ENCODE data around the gene TAF11L10. TPM values are rescaled to one million over a fixed set of nuclear protein-coding genes. Genes with fewer than 3 reads are reported as not detected.
"Not testable (repeated sequence)": the region's sequence is repeated elsewhere in the genome, so short reads cannot be mapped to it uniquely, and the experiment has no call there.

Gene TAF11L10
- total RNA-seq (ENCODE audit: insufficient read depth, low replicate concordance), result 16.4 TPM

GRCh38 chr5:17597728-17598127 is at the start of gene TAF11L10:
TSS of gene TAF11L10 (minus strand) at chr5:17597828.
- DNase-seq (ENCODE audit: low spot score), result not testable (repeated sequence)

DNA sequence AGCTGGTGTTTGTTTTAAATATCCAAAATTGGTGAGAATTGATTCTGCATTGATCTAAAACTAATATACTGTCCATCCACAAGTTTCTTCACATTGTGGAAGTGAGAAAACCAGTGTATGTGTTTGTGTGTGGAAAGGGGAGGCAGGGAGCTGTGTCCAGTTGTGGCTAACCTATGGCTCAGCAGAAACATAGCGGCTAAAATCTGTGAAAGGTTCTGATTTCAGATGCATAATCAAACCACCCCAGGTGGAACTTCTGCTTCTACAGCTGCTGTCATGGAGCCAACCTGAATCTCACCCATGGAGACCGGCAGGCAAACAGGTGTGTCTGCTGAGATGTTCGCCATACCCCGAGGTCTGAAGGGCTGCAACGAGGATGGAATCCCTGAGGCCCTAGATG is 36.5 kb upstream of the TAF11L10 start, which contains the start of gene TAF11L14:
TAF11L14 (plus strand) TSS at position 301 of the 400 bp plus-strand sequence.
- DNase-seq (ENCODE audit: low spot score), result no peak

DNA sequence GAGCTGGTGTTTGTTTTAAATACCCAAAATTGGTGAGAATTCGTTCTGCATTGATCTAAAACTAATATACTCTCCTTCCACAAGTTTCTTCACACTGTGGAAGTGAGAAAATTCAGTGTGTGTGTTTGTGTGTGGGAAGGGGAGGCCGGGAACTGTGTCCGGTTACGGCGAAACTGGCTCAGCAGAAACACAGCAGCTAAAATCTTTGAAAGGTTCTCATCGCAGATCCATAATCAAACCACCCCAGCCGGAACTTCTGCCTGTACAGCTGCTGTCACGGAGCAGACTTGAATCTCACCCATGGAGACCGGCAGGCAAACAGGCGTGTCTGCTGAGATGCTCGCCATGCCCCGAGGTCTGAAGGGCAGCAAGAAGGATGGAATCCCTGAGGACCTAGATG is 34.2 kb upstream of the TAF11L10 start, which contains the start of gene TAF11L13:
TAF11L13 (plus strand) TSS at position 301 of the 400 bp plus-strand sequence.
- not testable (repeated sequence) for DNase-seq (ENCODE audit: low spot score)

GRCh38 chr5:17625686-17626085 is 28.1 kb upstream of the TAF11L10 start:
- no peak for DNase-seq (ENCODE audit: low spot score)

- no peak for DNase-seq (ENCODE audit: low spot score)
These were observed 23.0 kb upstream of the TAF11L10 start for GRCh38 chr5:17620627-17621026.

GRCh38 chr5:17619354-17619753 is 21.7 kb upstream of the TAF11L10 start:
- DNase-seq (ENCODE audit: low spot score), result no peak

DNA sequence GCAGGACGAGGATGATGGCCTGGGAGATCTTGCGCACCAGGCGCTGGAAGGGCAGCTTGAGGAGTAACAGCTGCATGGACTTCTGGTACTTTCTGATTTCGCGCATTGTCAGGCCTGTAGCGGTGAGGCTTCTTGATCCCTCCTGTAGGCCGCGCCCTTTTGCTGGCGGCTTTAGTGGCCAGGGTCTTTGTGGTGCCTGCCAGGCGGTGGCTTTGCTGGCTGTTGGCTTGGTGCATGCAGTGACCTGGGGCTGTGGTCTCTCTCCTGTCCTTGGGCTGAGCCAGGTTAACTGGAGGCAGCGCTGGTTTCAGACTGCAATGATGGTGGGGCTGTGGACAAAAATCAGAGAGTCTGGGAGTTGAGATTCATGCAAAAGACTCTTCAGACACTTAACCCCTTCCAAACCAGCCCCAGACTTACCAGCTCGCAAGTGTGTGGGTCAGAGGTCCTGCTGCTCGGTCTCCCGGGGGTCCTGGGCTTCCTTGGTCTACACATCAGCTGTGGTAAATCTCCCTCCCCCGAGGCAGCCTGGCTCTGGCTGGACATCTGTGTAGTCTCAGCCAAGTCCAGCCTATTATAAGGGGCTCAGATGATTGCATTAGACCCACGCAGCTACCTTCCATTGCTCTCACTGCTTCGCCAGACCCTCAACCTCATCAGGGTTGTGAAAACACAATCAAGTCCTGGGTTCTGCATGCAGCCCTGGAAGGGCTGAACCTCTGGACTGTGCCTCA is 17.4 kb upstream of the TAF11L10 start:
- DNase-seq (ENCODE audit: low spot score), result no peak

DNA sequence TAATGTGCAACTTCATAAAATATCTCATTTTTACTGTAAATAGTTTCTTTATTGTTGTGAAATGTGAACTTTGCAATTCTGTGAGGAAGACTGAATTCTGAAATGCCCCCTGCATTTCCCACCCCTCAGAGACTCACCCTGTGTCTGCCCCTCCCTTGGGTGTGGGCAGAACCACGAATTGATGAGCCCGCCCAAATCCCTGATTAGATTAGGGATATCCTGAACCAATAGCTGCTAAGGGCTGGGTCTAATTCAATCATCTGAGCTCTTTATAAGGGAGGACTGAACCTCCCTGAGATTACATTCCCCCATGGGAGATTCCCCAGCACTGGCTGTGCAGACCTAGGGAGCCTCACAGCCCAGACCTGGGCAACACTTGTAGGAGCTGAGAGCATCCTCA is 12.5 kb upstream of the TAF11L10 start, which contains the start of gene TAF11L12:
TAF11L12 (plus strand) TSS at position 301 of the 400 bp plus-strand sequence.
- DNase-seq (ENCODE audit: low spot score), result not testable (repeated sequence)

DNA sequence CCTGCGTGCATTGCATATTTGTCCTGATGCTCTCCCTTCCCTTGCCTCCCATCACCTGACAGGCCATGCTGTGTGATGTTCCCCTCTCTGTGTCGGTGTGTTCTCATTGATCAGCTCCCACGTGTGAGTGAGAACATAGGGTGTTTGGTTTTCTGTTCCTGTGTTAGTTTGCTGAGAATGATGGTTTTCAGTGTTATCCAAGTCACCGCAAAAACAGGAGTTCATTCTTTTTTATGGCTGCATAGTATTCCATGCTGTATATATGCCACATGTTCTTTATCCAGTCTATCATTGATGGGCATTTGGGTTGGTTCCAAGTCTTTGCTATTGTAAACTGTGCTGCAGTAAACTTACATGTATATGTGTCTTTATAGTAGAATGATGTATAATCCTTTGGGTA is 9.8 kb upstream of the TAF11L10 start:
- not testable (repeated sequence) for DNase-seq (ENCODE audit: low spot score)

DNA sequence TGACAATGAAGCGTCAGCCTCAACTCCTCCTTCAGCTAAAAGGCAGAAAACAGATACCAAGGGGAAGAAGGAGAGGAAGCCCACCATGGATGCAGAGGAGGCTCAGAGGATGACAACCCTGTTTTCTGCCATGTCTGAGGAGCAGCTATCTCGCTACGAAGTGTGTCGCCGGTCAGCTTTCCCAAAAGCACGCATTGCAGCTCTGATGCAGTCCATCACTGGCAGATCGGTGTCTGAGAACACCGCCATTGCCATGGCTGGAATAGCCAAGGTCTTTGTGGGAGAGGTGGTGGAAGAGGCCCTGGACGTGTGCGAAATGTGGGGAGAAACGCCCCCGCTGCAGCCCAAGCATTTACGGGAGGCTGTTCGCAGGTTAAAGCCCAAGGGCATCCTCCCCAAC is 7.3 kb upstream of the TAF11L10 start:
- DNase-seq (ENCODE audit: low spot score), result no peak

DNA sequence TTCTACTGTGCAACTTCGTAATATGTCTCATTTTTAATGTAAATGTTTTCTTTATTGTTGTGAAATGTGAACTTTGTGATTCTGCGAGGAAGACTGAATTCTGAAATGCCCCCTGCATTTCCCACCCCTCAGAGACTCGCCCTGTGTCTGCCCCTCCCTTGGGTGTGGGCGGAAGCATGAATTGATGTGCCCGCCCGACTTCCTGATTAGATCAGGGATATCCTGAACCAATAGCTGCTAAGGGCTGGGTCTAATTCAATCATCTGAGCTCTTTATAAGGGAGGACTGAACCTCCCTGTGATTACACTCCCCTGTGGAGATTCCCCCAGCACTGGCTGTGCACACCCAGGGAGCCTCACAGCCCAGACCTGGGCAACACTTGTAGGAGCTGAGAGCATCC is 6.3 kb upstream of the TAF11L10 start, which contains the start of gene TAF11L11:
TAF11L11 (plus strand) TSS at position 304 of the 400 bp plus-strand sequence.
- DNase-seq (ENCODE audit: low spot score), result not testable (repeated sequence)

GRCh38 chr5:17594255-17594654 is 3.4 kb downstream of the TAF11L10 start, which contains the start of gene TAF11L9:
TSS of gene TAF11L9 (minus strand) at chr5:17594394.
- not testable (repeated sequence) for DNase-seq (ENCODE audit: low spot score)

- not testable (repeated sequence) for DNase-seq (ENCODE audit: low spot score)
These were observed 6.8 kb downstream of the TAF11L10 start, which contains the start of gene TAF11L8 for GRCh38 chr5:17590860-17591259. TSS of gene TAF11L8 (minus strand) at chr5:17590960.

DNA sequence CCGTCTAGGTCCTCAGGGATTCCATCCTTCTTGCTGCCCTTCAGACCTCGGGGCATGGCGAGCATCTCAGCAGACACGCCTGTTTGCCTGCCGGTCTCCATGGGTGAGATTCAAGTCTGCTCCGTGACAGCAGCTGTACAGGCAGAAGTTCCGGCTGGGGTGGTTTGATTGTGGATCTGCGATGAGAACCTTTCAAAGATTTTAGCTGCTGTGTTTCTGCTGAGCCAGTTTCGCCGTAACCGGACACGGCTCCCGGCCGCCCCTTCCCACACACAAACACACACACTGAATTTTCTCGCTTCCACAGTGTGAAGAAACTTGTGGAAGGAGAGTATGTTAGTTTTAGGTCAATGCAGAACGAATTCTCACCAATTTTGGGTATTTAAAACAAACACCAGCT is 12.0 kb downstream of the TAF11L10 start, which contains the start of gene TAF11L7:
TAF11L7 (minus strand) TSS at position 101 of the 400 bp plus-strand sequence.
- DNase-seq (ENCODE audit: low spot score), result not testable (repeated sequence)

Other genes starting within 250 kb of the TAF11L10 start
- 5.3 TPM for gene TAF11L2, start 99.6 kb downstream of the TAF11L10 start, total RNA-seq (ENCODE audit: insufficient read depth, low replicate concordance)
- gene TAF11L3, start 79.5 kb downstream of the TAF11L10 start, total RNA-seq (ENCODE audit: insufficient read depth, low replicate concordance), result not detected
- gene TAF11L4, start 76.0 kb downstream of the TAF11L10 start, total RNA-seq (ENCODE audit: insufficient read depth, low replicate concordance), result not detected
- 16.4 TPM for gene TAF11L5, start 72.6 kb downstream of the TAF11L10 start, total RNA-seq (ENCODE audit: insufficient read depth, low replicate concordance)
- gene TAF11L6, start 69.2 kb downstream of the TAF11L10 start, total RNA-seq (ENCODE audit: insufficient read depth, low replicate concordance), result not detected
- gene TAF11L7, start 12.1 kb downstream of the TAF11L10 start, total RNA-seq (ENCODE audit: insufficient read depth, low replicate concordance), result not detected
- not detected for gene TAF11L8, start 6.9 kb downstream of the TAF11L10 start, total RNA-seq (ENCODE audit: insufficient read depth, low replicate concordance)
- gene TAF11L9, start 3.4 kb downstream of the TAF11L10 start, total RNA-seq (ENCODE audit: insufficient read depth, low replicate concordance), result 16.4 TPM
- 0.96 TPM for gene TAF11L11, start 6.4 kb upstream of the TAF11L10 start, total RNA-seq (ENCODE audit: insufficient read depth, low replicate concordance)
- gene TAF11L12, start 12.6 kb upstream of the TAF11L10 start, total RNA-seq (ENCODE audit: insufficient read depth, low replicate concordance), result 0.96 TPM
- 5.3 TPM for gene TAF11L13, start 34.3 kb upstream of the TAF11L10 start, total RNA-seq (ENCODE audit: insufficient read depth, low replicate concordance)
- 9.4 TPM for gene TAF11L14, start 36.6 kb upstream of the TAF11L10 start, total RNA-seq (ENCODE audit: insufficient read depth, low replicate concordance)

Measured in umbilical cord (tissue), 2 donors.